Measurements from ENCODE around the gene PRDX5. TPM values are rescaled to one million over a fixed set of nuclear protein-coding genes. Genes with fewer than 3 reads are reported as not detected.
"Not testable (repeated sequence)": the region's sequence is repeated elsewhere in the genome, so short reads cannot be mapped to it uniquely, and the experiment has no call there.

PRDX5 gene
- total RNA-seq, 1 experiment from 2014 or later, result 255 TPM

DNA sequence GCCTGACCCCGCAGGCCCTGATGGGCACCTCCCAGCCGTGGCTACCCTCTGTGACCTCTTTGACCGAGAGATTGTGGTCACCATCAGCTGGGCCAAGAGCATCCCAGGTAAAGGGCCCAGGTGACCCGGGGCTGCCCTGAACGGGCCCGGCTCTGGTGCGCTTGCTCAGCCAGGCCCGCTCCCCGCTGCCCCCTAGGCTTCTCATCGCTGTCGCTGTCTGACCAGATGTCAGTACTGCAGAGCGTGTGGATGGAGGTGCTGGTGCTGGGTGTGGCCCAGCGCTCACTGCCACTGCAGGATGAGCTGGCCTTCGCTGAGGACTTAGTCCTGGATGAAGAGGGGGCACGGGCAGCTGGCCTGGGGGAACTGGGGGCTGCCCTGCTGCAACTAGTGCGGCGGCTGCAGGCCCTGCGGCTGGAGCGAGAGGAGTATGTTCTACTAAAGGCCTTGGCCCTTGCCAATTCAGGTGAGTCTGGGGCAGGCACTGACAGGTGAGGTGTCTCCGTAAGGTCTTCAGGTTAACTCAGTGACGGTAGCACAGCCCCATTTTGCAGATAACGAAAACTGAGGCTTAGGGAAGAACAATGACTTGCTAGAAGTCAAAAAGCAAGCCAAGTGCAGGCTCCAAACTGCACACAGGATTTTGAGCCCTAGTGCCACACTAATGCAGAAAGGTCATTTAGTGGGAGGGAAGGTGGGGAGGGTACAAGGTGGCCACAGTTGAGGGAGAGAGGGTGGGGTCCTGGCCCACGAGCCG is 2.9 kb upstream of the PRDX5 start (continued):
- TF ChIP-seq PREB (CRISPR knock-in tag; IDR thresholded peaks at IDR 0.05; ENCODE audit: borderline replicate concordance), result no peak

- POLR2A ChIA-PET, result interaction anchor here (1.8 to 3.0 kb wide), 4 partner anchors 15 to 131 kb away, joined by 6 to 16 read pairs (median 11); partner anchors contain the start of gene STIP1
- not testable (repeated sequence) for H3K27me3 Mint-ChIP-seq (ENCODE audit: low read depth); DNase-seq (ENCODE audit: low spot score); ATAC-seq; H3K9me3 Mint-ChIP-seq
- Mint-ChIP-seq H3K4me1 (peaks cover 17% of the 10 kb centered on the region), H3K4me3 (peak overlapping the region; percentile 90), H3K27ac (peak overlapping the region; percentile 99), H3K36me3 (peaks cover 22% of the 10 kb centered on the region)
- CTCF ChIA-PET, result interaction anchor here (1.4 to 3.8 kb wide), 8 partner anchors 12 to 133 kb away, joined by 3 to 173 read pairs (median 36); partner anchors contain the start of genes CCDC88B, ESRRA and PLCB3
- TF ChIP-seq PRRX2 (CRISPR knock-in tag; IDR thresholded peaks at IDR 0.05), result 0 out of 2 replicates have a peak, but pooled peaks have one; percentile 54
Observed at GRCh38 chr11:64315667-64316526, 2.0 kb upstream of the PRDX5 start.

GRCh38 chr11:64316672-64317324 is 1.1 kb upstream of the PRDX5 start:
- H3K36me3 Mint-ChIP-seq, result peaks cover 27% of the 10 kb centered on the region
- ATAC-seq (peak; percentile 15), DNase-seq (ENCODE audit: low spot score) (peak; percentile 39)

More at GRCh38 chr11:64316672-64317324, 1.1 kb upstream of the PRDX5 start:
- ChIA-PET CTCF (interaction anchor here (0.8 to 3.8 kb wide), 24 partner anchors 10 to 336 kb away, joined by 3 to 173 read pairs (median 8); partner anchors contain the start of genes BAD, CATSPERZ, CCDC88B and ESRRA), POLR2A (interaction anchor here (1.1 to 3.0 kb wide), 9 partner anchors 12 to 132 kb away, joined by 4 to 25 read pairs (median 8); partner anchors contain the start of genes ESRRA, FKBP2 and STIP1)
- Mint-ChIP-seq H3K4me3 (peak overlapping the region; percentile 90), H3K27ac (peak overlapping the region; percentile 99), H3K4me1 (peaks cover 17% of the 10 kb centered on the region), H3K27me3 (ENCODE audit: low read depth) (no peaks in the 10 kb centered on the region), H3K9me3 (no peaks in the 10 kb centered on the region)
- peak; percentile 37; the same call in 1 of the 2 replicates for TF ChIP-seq ZNF671 (CRISPR knock-in tag; IDR thresholded peaks at IDR 0.05)
- TF ChIP-seq FOXP1 (CRISPR knock-in tag; IDR thresholded peaks at IDR 0.05; ENCODE audit: borderline replicate concordance), result 0 out of 2 replicates have a peak, but pooled peaks have one; percentile 0
- peak; percentile 66; the same call in 1 of the 2 replicates for TF ChIP-seq EMX1 (CRISPR knock-in tag; IDR thresholded peaks at IDR 0.05)
- TF ChIP-seq IRF2 (CRISPR knock-in tag; IDR thresholded peaks at IDR 0.05; ENCODE audit: borderline replicate concordance, low read depth), result no peak
- TF ChIP-seq, protein P1, sequence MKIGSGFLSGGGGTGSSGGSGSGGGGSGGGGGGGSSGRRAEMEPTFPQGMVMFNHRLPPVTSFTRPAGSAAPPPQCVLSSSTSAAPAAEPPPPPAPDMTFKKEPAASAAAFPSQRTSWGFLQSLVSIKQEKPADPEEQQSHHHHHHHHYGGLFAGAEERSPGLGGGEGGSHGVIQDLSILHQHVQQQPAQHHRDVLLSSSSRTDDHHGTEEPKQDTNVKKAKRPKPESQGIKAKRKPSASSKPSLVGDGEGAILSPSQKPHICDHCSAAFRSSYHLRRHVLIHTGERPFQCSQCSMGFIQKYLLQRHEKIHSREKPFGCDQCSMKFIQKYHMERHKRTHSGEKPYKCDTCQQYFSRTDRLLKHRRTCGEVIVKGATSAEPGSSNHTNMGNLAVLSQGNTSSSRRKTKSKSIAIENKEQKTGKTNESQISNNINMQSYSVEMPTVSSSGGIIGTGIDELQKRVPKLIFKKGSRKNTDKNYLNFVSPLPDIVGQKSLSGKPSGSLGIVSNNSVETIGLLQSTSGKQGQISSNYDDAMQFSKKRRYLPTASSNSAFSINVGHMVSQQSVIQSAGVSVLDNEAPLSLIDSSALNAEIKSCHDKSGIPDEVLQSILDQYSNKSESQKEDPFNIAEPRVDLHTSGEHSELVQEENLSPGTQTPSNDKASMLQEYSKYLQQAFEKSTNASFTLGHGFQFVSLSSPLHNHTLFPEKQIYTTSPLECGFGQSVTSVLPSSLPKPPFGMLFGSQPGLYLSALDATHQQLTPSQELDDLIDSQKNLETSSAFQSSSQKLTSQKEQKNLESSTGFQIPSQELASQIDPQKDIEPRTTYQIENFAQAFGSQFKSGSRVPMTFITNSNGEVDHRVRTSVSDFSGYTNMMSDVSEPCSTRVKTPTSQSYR (CRISPR knock-in tag; IDR thresholded peaks at IDR 0.05), result no peak
- TF ChIP-seq NFATC4 (CRISPR knock-in tag; IDR thresholded peaks at IDR 0.05), result no peak
- 0 out of 2 replicates have a peak, but pooled peaks have one; percentile 8 for TF ChIP-seq ZNF416 (CRISPR knock-in tag; IDR thresholded peaks at IDR 0.05)
- TF ChIP-seq ATF6 (CRISPR knock-in tag; IDR thresholded peaks at IDR 0.05), result no peak
